Stimulated activated CD8-positive, alpha-beta memory T cell treated with anti-CD3 and anti-CD28 coated beads, Interleukin-12 subunit alpha, Interleukin-12 subunit beta, amount 100 ng/mL, for 4 hours (primary cell): Measurements from ENCODE around the gene RUNDC3A.

Experiments
- DNase-seq: peaks from one replicate; pipeline ENCODE4 v3.0.0-alpha.2; 2020; ENCODE audit warnings: low read depth

Gene RUNDC3A

DNA sequence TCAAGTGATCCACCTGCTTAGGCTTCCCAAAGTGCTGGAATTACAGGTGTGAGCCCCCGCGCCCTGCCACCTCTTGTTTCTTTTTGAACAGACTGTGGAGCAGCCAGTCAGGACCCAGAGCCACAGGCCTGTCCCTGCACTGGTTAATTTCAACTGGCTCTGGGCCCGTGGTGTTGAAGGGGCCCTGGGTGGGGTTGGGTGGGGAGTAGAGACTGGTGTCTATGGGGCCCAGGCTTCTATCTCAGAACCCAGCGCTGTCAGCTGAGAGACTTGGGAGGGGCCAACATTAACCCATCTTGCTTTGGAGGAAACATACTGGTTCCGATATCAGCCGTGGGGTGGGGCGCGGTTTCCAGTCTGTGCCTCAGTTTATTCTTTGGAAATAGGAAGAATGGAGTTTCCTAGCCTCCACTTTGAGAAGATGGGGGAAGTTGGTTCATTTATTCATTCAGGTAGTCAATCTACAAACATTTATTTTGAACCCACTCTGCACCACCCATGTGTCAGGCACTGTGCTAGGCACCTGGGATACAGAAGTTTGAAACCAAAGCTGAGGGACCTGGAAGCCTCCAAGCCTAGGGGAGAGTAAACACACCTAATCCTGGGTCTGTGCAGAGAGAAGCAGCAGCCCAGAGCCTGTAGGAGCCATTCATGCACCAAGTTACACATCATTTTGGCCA, 24.9 kb upstream of the RUNDC3A start:
- DNase-seq: no peak

DNA sequence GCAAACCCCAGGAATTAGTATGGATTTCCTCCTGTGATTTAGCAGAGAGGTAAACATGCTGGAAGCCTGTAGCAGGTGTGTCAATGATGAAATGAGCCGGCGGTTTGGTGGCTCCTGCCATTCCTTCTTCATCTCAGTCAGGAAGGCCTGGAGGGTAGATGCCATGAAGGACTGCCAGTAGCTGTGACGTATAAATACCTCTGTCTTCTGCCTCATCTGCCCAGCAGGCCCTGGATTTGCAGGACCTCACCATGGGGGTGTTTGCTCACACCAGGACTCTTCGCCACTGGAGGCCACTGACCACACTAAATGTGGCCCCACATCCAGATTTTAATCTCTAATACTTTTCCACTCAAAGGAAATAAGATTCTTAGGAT, 24.4 kb upstream of the RUNDC3A start:
- DNase-seq: no peak

DNA sequence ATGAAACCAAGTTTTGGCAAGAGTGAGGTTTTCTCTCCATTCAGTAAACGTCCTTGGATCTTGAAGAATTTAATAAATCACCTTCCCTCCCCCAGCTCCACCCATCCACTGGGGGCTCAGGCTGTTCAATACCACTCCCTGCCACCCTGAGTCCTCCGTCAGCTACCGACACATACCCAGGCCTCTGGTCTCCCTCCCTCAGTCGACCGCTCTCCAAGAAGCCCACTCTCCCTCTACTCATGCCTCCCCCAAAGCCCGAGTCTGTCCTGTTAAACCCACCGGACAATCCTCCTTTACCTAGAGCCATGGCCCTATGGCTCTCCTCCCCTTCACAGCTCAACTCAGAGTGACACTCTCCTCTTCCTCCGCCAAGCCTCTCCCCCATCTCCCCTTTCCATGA, 20.8 kb upstream of the RUNDC3A start:
- no peak for DNase-seq

DNA sequence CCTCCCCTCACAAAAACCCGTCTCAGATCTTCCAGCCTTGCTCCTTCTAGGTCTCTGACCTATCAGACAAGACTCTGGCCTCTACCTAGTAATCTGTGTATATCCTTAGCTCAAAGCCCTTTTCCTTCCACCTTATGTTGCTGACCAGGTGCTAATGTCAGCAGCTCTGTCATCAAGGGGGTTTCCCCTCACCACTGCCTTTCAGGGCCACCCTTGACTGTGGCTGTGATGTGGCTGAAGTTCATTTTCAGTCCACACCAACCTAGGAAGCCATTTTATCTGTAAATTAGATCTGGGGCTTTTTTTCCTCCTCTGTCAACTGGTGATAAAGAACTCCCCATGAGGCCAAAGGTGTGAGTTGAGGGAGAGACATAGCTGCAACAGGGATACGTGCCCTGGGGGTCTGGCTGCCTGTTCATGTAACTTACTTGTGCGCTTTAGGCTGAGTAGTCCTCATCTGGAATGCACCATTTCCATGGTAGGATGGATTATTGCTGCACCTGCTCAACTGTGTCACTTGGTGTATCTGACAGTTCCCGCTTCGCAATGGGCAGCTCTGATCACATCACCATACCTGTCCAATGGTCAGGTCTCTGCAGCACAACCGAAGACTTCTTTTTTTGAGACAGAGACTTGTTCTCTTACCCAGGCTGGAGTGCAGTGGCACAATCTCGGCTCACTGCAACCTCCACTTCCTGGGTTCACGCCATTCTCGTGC, 14.7 kb upstream of the RUNDC3A start:
- DNase-seq: no peak

DNA sequence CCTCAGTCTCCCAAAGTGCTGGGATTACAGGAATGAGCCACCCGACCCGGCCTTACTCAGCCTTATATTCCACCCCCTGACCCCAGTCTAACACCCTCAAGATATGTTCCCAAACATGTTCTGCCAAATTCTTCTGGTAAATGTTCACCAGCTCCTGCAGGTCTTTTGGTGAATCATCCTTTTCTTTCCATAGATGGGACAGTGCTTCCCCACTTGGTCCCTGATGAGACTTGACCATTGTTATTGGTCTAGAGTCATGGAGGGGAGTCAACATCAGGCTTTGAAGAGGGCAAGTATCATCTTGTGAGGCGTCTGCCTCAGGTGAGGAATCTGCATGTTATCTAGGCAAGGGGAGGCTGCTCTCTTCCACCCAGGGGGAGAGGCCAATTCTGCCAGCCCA, 10.4 kb upstream of the RUNDC3A start:
- DNase-seq: no peak

DNA sequence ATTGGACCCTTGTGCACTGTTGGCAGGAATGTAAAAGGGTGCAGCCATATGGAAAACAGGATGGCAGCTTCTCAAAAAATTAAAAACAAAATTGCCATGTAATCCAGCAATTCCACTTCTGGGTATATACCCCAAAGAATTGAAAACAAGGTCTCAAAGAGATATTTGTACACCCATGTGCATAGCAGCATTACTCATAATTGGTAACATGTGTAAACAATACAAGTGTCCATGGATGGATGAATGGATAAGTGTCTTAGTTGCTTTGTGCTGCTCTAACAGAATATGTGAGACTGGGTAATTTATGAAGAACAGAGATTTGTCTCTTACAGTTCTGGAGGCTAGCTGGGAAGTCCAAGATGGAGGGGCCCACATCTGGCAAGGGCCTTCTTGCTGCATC, 3.8 kb upstream of the RUNDC3A start:
- DNase-seq: no peak

DNA sequence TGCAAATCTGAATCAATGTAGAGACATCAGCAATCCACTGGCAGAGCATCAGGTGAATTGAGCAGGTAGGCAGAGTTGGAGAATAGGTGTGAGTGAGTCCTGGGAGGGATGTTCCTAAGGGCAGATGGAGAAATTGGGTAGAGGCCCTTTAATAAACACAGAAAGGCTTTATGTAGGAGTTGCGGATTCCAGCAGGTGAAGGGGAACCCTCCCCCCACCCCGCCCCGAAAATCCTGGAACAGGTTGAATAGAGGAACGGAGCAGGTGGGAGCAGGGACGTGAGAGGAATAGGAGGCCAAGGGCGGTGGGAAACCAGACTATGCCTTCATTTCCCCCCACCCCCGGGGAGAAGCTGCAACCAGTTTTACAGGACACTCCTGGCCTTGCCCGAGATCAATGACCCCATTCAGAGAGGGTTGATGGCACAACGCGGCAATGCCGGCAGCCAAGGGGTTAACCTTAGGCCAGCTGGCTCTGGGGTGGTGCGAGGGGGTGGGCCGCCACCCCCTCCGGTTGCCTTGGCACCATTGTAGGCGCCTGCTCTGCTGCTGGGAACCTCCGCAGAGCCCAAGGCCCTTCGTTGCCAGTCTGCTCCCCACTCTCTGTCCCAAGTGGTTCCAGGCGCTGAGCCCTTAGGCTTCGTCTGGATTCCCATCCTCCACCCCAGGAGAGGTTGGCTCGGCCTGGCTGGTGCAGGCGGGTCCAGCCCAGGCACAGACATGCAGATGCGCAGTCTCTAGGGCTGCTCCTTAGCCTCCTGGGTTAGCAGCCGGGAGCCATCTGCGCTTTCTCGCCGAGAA, 814 bp upstream of the RUNDC3A start:
- DNase-seq: no peak

DNA sequence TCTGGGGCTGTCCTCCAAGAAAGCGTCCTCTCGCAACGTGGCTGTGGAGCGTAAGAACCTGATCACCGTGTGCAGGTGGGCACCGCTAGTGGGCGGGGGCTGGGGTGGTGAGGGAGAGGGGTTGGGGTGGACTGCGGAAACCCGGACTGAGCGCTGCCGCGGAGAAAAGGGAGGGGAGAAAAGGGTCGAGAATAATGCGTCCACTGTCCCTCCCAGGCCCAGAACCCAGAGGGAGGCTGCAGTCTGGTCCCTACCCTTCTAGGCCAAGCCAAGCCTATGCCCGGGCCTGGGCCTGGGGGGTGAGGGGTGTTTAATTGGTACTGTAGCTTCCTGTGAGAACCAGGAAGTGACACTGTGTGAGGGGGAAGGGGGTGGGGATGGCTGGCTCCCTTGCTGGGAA, 464 bp downstream of the RUNDC3A start:
- no peak for DNase-seq

DNA sequence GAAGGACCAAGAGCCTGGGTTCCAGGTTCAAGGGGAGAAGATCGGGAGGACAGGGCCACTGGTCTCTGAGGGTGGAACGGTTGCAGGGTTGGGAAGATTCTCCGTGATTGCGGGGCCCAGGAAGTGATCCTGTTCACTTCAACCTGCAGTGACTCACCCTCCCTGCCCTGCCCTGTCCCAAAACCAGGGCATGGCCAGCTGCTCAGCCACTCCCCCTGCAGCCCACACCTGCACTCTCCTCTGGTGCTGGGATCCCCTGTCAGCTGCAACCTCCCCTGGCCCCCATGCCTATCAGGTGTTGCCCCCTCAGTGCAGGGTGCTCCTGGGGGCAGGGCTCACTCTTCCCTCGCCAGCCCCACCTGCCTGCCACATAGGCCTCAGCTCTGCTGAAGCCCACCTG, 1.1 kb downstream of the RUNDC3A start:
- DNase-seq: no peak

DNA sequence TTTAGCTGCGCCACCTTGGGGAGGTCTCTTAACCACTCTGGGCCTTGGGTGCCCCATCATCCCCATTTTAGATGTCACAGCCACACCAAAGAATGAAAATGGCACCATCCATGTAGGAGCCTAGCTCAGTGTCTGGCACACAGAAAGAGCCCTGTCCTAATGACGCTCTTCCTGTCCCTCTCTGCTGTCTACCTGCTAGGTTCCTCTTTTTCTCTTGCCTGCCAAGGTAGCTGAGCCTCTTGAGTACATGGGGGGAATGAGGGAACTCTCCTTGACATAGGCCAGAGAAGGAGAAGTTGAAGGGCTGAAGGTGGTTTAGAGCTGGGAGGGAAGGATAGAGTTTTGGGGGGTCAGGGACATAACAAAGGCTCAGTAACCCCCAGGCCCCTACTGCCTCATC, 1.8 kb downstream of the RUNDC3A start:
- DNase-seq: no peak

DNA sequence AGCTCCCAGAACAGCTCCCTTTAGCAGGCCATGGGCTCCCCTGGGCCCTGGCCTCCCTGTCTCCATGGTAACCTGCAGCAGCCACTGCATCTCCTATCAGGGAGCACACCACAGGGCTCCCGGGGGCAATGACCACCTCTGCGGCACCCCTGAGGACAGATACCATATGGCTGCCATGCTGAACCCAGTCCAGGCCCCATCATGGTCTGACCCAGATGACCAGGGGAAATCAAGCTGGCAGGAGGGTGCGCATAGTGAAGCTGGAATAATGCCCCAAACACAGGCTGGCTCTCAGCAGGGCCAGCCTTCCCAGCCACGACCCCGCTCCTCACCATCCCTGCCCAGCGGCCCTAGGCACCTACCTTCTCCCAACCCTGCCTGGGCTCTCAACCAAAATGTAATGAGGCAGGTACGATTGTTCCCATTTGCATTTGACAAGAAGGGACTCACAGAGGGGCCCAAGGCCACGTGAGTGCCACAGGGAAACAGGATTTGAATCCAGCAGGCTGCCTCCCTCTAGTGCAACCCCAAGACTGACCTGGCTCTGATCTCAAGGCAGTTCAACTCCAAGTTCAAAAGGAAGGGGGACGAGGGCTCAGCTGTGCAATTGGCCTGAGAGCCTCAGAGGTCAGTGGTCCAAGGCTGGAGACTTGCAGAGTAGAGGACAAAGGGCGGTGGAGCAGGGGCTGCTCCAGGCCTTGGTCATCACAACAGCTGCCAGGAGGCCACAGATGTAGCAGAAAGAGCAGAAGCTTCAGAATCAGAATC, 2.4 kb downstream of the RUNDC3A start:
- DNase-seq: no peak

DNA sequence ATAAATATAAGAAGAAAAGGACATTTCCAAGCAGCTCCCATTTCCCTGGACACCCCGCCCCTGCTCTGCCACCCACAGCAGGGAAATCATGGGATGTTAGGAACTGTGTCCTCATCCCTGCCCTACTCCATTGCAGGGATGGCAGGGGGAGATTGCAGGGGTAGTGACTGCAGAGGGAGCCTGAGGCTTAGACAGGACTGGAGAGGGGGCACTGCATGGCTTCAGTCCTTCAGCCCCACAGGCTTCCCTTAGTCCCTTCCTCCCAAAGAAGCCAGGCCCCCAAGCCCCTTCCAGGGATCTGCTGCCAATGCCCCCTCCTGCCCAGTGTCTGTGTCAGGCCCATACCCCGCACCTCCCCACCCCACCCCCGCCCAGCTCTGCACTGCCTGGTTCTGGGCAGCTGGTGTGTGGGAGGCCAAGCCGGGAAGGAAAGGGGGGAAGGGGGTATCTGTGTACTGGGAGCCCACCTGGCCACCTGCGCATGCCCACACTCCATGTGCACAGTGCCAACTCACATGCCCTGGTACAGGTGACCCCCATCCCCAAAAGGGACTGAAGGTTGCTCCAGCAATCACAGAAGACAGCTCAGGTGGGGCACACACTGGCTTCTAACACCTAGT, 3.3 kb downstream of the RUNDC3A start:
- DNase-seq: no peak

DNA sequence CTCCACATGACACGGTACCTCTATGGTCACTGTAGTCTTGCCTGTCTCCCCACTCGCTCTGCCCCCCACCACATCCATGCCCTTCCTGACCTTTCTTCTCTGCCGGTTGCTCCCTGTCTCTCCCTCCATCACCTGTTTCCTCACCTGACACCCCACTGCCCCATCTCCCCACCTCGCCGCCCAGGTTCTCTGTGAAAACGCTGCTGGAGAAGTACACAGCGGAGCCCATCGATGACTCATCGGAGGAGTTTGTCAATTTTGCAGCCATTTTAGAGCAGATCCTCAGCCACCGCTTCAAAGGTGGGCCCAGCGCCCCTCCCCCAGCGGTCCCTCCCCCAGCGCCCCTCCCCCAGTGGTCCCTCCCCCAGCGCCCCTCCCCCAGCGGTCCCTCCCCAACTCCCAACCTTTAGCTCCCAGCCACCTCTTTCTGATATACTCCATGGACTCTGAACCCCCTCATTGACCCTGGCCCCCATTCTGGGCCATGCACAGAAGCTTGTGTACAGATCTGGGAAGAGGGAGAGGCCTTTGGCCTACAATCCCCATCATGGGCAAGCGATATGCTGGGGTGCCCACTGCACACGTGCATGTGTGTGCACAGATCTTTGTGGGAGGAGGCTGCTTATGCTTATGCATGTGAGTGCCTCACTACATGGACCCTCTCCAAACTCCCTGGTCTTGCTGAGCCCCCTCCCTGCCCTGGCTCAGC, 4.1 kb downstream of the RUNDC3A start:
- no peak for DNase-seq

DNA sequence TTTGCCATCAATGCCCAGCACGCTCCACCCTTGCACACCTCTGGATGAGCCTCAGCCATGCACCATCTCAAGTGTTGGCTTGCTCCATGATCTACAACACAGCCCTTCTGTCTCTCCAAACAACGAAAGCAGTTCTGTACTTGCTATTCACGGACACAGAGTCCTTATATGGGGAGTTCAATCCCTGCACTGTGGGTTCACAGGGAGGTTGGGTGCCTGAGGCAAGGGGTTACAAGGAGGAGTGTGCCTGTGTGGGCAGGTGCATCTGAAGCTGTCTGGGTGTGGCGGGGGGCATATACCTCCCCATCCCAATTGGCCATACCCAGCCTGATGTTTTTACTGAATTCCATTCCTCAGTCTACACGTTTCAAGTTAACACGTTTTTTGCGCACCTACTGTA, 5.6 kb downstream of the RUNDC3A start:
- DNase-seq: no peak

DNA sequence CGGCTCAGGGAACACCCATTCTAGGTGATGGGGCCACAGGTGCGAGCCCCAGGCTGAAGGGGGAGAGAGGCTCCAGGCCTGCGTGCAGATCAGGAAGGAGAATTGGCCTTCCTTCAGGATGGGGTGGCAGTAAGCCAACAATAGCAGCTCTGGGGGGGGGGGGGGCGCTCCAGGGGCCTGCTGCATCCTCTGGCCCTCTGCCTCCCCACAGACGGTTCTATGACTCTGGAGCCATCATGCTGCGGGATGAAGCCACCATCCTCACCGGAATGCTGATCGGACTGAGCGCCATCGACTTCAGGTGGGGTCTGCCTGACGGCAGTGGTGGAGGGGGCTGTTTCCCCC, 6.1 kb downstream of the RUNDC3A start:
- DNase-seq: no peak

DNA sequence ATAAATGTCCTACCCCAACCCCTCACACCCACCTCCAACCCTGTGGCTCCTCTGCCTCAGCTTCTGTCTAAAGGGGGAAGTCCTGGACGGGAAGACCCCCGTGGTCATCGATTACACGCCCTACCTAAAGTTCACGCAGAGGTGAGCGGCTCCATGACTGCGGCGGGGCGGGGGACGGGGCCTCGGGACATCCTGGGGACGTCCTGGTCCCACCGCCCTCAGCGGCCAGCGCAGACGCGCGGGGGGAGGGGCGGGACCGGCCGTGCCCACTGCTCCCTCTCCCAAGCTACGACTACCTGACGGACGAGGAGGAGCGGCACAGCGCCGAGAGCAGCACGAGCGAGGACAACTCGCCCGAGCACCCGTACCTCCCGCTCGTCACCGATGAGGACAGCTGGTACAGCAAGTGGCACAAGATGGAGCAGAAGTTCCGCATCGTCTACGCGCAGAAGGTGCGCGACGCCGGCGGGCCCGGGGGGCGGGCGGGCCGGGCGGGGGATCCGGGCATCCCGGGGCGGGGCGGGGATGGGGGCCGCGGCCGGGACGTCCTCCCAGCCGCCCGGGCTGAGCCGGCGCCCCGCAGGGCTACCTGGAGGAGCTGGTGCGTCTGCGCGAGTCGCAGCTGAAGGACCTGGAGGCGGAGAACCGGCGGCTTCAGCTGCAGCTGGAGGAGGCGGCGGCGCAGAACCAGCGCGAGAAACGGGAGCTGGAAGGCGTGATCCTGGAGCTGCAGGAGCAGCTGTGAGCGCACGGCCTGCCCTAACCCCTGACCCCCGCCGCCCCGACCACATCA, 6.7 kb downstream of the RUNDC3A start:
- no peak for DNase-seq

DNA sequence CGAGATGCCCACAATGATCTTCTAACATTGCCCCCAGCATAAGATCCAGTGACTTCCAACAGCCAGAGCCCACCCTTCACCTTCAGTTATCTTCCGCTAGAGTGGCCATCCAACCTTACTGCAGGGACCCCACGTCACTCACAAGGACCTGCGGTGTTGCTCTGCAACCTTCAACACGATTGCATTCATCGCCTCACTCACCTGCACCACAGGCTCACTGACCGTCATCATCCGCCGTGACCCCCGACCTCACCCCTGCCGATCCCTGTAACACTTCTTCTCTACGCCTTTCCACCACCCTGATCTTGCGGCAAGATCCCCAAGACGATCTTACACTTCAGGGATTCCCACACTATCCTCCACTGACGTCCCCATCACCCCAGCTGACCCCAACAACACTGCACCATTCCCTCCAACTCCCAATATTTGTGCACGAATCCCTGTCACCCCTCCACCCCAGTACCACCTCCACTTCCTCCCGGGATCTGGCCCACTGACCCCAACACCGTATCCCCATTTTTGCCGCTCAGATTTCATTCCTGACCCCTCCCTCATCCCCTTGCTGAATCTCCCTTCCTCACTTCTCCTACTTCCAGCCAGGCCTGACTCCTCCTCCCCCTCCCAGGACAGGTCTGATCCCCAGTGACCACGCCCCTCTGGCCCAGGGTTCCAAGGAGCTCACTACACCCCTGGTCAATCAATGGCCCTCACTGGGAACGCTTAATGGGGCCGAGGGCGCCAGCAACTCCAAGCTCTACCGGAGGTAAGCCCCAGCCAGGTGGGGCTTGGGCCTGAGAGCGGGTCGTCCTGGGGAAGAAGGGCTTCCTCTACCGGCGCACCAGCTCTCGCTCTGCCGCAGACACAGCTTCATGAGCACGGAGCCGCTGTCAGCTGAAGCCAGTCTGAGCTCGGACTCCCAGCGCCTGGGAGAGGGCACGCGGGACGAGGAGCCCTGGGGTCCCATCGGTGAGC, 7.6 kb downstream of the RUNDC3A start:
- no peak for DNase-seq

DNA sequence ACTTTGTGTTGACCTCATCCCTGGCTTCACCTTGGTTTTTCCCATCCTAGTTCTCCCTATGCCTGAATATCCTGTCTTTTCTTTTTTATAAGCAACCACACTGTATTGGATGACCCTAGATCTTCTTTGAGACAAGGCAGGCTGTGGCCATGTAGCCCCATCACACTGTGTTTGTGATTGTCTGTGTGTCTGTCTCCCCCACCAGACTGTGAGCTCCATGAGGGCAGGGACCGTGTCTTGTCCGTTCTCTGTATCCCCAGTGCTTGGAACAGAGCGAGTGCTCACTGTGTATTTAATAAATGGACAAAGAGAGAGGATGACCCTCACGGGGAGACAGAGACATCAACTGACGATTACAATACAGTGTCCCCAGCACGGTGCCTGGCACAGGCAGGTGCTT, 9.1 kb downstream of the RUNDC3A start:
- DNase-seq: no peak

DNA sequence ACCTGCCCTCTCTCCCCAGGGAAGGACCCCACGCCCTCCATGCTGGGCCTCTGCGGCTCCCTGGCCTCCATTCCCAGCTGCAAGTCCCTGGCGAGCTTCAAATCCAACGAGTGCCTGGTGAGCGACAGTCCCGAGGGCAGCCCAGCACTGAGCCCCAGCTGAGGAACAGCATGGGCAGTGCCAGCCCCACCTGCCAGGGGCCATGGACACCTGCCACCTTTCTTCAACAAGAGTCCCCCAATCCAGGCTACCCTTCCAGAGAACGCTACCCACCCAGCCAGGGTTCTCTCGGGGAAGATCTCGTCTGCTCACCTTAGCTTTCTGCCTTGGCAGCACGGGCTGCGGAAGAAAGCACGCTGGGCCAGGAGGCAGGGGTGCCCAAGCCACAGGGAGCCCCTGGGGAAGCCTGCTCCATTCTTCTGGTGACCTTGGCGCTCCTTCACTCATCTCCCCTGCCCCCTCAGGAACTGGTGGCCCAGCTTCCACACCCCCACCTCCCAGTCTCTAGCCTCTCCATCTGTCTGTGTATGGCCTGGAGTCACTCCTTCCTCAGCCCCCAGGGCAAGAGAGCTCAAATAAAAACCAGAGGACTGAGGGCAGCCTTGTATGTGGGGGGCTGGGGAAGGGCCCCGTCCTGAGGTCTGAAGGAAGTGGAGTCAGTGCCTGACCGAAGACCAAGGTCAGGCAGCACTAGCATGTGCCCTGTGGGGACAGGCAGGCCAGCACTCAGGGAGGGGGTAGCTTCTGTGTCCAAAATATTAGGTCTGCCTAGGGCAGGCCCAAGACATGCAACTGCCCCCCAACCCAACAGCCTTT, 9.9 kb downstream of the RUNDC3A start:
- DNase-seq: no peak
